ENCODE results near the gene COL27A1. TPM values are rescaled to one million over a fixed set of nuclear protein-coding genes. Genes with fewer than 3 reads are reported as not detected.

The COL27A1 gene
- total RNA-seq, 4 donors from 2014 or later, result 1.0 to 5.7 (median 3.3) TPM

DNA sequence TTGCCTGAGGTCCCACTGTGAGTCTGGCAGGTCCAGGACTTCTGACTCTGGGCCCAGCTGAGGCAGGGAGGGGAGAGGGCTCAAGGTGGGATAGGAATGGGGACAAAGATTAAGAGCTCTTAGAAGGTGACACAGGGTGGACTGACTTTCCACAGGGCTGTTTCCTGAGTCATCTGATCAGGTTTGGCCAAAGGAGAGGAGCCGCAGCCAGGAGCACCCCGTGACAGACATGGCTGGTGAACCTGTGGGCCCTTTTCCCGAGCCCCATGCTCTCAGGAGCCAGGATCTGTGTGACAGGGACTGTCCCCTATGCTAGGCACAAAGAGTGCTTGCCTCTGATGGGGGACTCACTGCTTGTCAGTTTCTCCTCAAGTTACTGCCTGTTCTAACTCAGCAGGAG lies 37.8 kb downstream of the COL27A1 start:
- H3K27me3 ChIP-seq, result no peaks in the 10 kb centered on the region
- H3K9me3 ChIP-seq, result peaks cover 0 to 17% (median 0%) of the 10 kb centered on the region in 3 donors
- TF ChIP-seq POLR2AphosphoS5 (IDR thresholded peaks at IDR 0.05), result no peak
- no peak for TF ChIP-seq EP300 (IDR thresholded peaks at IDR 0.05)
- TF ChIP-seq POLR2A (IDR thresholded peaks at IDR 0.05), result no peak
- TF ChIP-seq, protein P1, sequence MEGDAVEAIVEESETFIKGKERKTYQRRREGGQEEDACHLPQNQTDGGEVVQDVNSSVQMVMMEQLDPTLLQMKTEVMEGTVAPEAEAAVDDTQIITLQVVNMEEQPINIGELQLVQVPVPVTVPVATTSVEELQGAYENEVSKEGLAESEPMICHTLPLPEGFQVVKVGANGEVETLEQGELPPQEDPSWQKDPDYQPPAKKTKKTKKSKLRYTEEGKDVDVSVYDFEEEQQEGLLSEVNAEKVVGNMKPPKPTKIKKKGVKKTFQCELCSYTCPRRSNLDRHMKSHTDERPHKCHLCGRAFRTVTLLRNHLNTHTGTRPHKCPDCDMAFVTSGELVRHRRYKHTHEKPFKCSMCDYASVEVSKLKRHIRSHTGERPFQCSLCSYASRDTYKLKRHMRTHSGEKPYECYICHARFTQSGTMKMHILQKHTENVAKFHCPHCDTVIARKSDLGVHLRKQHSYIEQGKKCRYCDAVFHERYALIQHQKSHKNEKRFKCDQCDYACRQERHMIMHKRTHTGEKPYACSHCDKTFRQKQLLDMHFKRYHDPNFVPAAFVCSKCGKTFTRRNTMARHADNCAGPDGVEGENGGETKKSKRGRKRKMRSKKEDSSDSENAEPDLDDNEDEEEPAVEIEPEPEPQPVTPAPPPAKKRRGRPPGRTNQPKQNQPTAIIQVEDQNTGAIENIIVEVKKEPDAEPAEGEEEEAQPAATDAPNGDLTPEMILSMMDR (IDR thresholded peaks at IDR 0.05), result no peak
- H3K4me3 ChIP-seq, result no peak overlapping the region
- 93% methylated on average over 3 of the region's 3 CpGs; no CpG with 5 or more reads in 1 of the 2 donors for WGBS, 2 donors (ENCODE audit: low coverage in 1 of 2)
- no peak for ATAC-seq
- H3K36me3 ChIP-seq, result no peaks in the 10 kb centered on the region
- no peak overlapping the region for H3K27ac ChIP-seq
- no peaks in the 10 kb centered on the region for H3K4me1 ChIP-seq

DNA sequence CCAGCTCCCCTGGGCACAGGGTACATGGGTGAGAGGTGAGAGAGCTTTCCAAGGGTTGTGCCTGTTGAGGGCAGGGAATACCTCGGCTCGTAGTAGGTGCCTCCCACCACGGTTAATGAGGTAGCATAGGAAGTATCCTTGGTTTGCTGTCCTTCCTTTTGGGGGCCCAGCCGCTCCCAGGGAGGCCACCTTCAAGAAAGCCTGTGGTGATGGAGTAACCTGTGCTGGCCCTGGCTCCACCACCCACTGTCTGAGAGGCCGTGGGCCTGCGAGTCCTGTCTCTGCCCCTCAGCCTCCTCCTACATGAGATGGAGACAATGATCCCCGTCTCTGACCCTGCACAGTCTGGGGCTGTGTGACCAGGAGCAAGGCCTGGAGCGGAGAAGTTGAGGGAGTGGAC lies 40.8 kb downstream of the COL27A1 start:
- H3K36me3 ChIP-seq, result no peaks in the 10 kb centered on the region
- TF ChIP-seq, protein P1 (IDR thresholded peaks at IDR 0.05), result no peak
- TF ChIP-seq POLR2AphosphoS5 (IDR thresholded peaks at IDR 0.05), result no peak
- no peak for TF ChIP-seq EP300 (IDR thresholded peaks at IDR 0.05)
- TF ChIP-seq POLR2A (IDR thresholded peaks at IDR 0.05), result no peak

DNA sequence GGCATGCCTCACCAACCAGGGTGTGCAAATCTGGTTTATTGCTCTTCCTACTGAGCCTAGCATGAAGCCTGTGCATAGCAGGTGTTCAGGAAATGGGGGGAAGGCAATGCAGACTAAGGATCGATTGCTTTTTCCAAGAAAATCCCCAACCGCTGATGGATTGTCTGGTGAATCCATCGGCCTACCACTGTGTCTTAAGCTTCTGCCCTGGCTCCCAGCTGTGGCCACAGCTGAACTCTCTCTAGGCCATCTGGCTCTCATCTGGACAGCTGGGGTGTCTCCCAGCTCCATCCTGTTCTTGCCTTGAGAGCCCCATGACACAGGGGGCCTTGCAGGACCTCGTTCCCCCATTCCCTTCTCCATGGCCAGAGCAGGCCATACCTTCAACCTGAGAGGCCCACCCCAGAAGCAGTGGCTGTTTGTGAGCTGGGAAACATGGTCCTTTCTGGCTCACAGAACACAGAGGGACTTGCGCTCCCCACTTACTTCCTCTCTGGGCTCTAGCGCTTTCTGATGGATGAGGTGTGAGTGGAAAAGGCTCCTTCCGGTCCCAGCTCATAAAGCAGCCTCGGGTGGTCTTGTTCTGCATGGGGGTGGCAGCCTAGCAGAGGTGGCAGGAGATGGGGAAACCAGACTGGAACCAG lies 41.8 kb downstream of the COL27A1 start:
- Histone ChIP-seq H3K4me3 (no peak overlapping the region), H3K9me3 (no peaks in the 10 kb centered on the region), H3K36me3 (no peaks in the 10 kb centered on the region), H3K27ac (no peak overlapping the region), H3K4me1 (no peaks in the 10 kb centered on the region), H3K27me3 (no peaks in the 10 kb centered on the region)
- TF ChIP-seq POLR2A (IDR thresholded peaks at IDR 0.05) (no peak), EP300 (IDR thresholded peaks at IDR 0.05) (no peak), POLR2AphosphoS5 (IDR thresholded peaks at IDR 0.05) (no peak)
- TF ChIP-seq, protein P1 (IDR thresholded peaks at IDR 0.05), result no peak
- WGBS, 2 donors (ENCODE audit: low coverage in 1 of 2), result 55 to 73% methylated on average over 2 to 4 of the region's 8 CpGs
- no peak for ATAC-seq

More for the DNA sequence above, 40.8 kb downstream of the COL27A1 start:
- H3K4me3 ChIP-seq, result no peak overlapping the region
- no peaks in the 10 kb centered on the region for H3K27me3 ChIP-seq
- no peaks in the 10 kb centered on the region for H3K9me3 ChIP-seq
- WGBS, 2 donors (ENCODE audit: low coverage in 1 of 2), result 91% methylated on average over 6 of the region's 8 CpGs; no CpG with 5 or more reads in 1 of the 2 donors
- no peaks in the 10 kb centered on the region for H3K4me1 ChIP-seq
- no peak for ATAC-seq
- H3K27ac ChIP-seq, result no peak overlapping the region

DNA sequence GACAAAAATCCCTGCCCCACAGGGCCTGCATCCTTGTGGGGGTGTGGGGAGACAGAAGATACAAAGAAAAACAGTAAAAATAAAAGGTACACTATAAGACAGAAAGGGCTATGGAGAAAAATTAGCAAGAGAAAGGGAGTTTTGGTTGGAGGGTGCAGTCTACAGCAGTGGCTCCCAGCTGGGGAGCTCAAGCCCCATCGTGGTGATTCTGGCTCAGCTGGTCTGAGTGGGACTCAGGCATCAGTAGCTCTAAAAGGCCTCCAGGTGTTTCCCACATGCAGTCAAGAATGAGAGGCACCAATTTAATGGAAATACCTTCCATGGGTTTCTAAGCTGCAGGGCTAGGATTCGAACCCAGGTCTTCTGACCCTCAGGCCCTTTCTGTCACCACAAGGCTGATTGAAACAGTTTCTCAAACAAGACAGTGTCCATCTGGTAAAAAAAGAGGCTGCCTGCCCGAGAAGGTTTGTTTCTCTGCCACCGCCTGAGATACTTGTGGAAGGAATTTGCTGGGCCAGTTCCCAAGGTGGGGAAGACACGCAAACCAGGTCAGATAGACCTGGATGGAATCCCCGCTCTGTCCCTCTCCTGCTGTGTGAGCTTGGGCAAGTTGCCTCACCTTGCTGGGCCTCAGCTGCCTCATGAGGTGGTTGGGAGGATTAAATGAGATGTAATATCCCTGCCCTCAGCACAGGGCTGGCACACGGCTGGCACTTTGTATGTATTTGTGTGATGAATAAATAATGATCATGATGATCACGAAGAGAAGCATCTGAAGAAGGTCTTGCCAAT lies 43.1 kb downstream of the COL27A1 start:
- Histone ChIP-seq H3K4me3 (no peak overlapping the region), H3K4me1 (no peaks in the 10 kb centered on the region), H3K9me3 (no peaks in the 10 kb centered on the region), H3K36me3 (no peaks in the 10 kb centered on the region), H3K27me3 (no peaks in the 10 kb centered on the region), H3K27ac (no peak overlapping the region)
- no peak for TF ChIP-seq EP300 (IDR thresholded peaks at IDR 0.05)
- TF ChIP-seq, protein P1 (IDR thresholded peaks at IDR 0.05), result no peak
- no peak for TF ChIP-seq POLR2A (IDR thresholded peaks at IDR 0.05)
- no peak for TF ChIP-seq POLR2AphosphoS5 (IDR thresholded peaks at IDR 0.05)
- 53 to 63% methylated on average over 3 of the region's 8 CpGs for WGBS, 2 donors (ENCODE audit: low coverage in 1 of 2)
- ATAC-seq, result no peak
